SK-MEL-5 (cell line): ENCODE results near the gene CPXM1. TPM values are rescaled to one million over a fixed set of nuclear protein-coding genes. Genes with fewer than 3 reads are reported as not detected.
"Not testable (repeated sequence)": the region's sequence is repeated elsewhere in the genome, so short reads cannot be mapped to it uniquely, and the experiment has no call there.

Experiments
- DNase-seq: peaks from one replicate; pipeline ENCODE4 v3.0.0-alpha.2; 2016; ENCODE audit warnings: low read depth, low spot score
- in situ Hi-C: cut with HindIII; loops from 2 replicates; pipeline ENCODE4 v1.10.0; 2016; ENCODE audit warnings: low sequenced_read_pairs, high pct_unique_total_duplicates, low pct_unique_long_range_greater_than_20kb
- polyA plus RNA-seq, 2 experiments: library from polyadenylated mRNA; depleted of rRNA; stranded (reverse); fragments of >200 nt; gene quantifications; 2 replicates each; pipeline ENCODE4 v1.2.3, GENCODE V29; 2015
- total RNA-seq: library from RNA; depleted of rRNA; stranded (reverse); fragments of >200 nt; shearing (Covaris generic); gene quantifications from 2 replicates; pipeline ENCODE4 v1.2.3, GENCODE V29; 2014; rRNA removed

The CPXM1 gene
- total RNA-seq = 0.48 and 0.98 TPM in 2 replicates
- 0.95 and 1.8 TPM in 2 replicates for polyA plus RNA-seq (2015; cell fraction: cytosol; rRNA removed)
- 1.4 TPM in 2 replicates for polyA plus RNA-seq (2015; cell fraction: nucleus; rRNA removed)

DNA sequence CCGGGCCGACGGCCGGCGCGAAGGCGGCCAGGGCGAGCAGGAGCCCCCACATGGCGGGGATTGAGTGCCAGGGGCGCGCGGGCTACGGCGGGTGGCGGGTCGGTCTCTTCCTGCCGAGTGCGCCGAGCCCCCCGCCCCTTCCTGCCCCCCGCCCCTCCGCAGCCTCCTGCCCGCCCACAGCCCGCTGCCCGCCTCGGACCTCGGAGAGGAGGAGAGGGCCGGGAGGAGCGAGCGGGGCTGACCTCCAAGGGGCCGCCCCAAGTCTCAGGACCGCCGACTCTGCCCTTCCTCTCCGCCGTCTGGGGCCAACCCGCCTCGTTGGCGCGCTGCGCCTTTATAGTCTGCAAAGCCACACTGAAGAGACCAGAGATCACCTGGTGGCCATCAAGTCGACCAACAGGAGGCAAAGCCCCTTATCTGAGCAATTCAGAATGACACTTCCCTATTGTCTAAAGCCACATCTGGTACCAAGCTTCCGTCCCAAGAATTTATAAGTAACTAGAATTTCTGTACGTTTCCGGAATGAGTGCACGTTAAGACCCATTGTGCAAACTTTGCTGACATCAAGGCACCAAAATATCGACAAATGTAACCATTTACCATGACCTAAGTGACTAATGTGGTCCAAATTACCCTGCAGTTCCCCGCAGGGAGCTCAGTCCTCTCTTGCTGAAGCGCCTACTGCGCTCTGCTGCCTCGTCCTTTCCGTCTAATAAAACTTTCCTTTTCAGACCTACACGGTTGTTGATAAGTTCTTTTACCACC lies at the start of gene CPXM1:
Gene CPXM1, minus strand, starts transcription at position 107 of the 765 bp plus-strand sequence. Its CDS starts 55 bp downstream, at position 52.
- in situ Hi-C loops = no loop called here

DNA sequence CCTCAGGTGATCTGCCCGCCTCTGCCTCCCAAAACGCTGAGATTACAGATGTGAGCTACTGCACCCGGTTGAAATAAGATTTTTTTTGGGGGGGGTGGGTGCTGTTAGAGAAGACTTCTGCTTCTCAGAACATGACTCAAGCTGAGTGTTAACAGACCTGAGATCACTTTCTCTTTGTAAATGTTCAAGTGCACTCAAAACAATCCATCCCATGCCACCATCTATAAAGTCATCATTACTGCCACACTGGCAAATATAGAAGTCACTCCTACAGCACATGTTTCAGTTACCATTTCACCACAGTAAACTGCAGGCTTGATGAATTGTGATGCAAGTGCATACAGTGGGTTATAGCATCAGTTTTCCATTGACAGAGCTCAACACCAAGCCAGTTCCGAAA lies 49.1 kb upstream of the CPXM1 start:
- no peak for DNase-seq
- in situ Hi-C loops = no loop called here

More for the DNA sequence above, at the start of gene CPXM1:
- DNase-seq = no peak

DNA sequence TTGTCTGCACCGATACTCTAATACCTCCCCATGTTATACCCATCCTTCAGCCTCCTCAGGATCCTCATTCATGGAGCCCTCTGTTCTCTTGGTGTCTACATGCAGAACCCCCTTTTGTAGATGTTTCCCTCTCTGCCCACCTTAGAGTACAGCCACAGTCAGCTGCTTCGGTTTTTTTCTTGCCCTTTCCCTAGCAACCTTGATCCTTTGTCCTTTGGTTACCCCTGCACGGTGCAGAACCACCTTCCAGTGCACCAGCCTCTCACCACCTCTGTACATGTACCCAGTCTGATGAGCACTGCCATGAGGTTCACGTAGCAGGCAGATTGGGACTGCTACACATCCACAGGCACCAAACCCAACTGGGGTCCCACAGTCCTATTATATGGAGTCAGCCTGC lies 47.4 kb upstream of the CPXM1 start:
- in situ Hi-C loops = no loop called here

DNA sequence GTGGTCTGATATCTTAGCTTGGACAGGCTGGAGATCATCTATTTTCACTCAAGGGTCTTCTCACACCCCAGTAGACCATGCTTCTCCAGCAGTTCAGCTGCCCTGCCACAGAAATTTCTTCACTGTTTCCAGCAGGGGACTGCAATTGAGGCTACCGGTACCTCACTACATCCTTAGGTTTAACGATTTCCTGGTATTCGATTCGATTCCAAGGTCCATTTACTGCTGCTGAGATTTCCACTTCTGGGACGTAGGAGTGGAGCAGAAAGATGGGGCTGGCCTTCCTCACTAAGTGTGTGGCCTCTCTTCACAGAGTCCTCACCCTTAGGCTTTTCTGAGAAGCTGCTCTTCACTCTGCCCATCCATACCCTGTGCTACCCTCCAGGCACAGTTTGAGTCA lies 46.3 kb upstream of the CPXM1 start:
- in situ Hi-C loops = no loop called here
- DNase-seq = no peak

More for the DNA sequence above, 47.4 kb upstream of the CPXM1 start:
- no peak for DNase-seq

DNA sequence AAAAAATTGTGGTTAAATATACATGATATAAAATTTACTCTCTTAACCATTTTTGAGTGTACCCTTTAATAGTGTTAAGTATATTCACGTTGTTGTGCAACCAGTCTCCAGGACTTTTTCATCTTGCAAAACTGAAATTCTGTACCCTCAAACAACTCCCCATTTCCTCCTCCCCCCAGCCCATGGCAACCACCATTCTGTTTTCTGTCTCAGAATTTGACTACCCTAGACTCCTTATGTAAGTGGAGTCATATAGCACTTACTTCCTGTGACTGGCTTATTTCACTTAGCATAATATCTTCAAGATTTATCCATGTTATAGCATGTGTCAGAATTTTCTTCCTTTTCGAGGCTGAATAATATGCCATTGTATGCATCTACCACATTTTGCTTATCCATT lies 45.2 kb upstream of the CPXM1 start:
- no peak for DNase-seq
- in situ Hi-C loops = no loop called here

DNA sequence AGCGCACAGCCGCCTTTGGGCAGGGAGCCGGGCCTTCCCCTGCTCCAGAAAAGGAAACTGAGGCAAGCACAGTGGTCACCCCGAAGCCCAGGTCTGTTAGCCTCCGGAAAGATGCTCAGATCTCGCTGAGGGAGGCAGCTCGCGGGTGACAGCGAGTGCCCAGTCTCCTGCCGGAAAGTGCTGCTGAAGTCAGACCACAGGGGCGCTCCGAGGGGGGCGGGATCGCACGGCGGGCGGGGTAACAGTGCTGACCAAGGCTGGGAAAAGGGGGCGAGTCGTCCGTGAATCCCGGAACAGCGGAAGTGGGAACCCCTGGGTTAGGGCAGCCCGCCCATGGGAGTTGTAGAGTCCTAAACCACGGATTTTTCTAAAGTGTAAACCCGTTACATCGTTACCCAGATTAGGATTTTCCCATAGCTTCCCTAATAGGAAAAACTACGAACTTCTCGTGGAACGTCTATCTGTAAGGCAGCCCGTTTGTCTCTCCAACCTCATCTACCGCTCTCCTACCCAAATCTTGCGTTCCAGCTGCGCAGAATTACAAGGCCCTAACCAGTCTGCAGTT lies 40.6 kb upstream of the CPXM1 start:
- in situ Hi-C loops = no loop called here
- peak; percentile 44 for DNase-seq

DNA sequence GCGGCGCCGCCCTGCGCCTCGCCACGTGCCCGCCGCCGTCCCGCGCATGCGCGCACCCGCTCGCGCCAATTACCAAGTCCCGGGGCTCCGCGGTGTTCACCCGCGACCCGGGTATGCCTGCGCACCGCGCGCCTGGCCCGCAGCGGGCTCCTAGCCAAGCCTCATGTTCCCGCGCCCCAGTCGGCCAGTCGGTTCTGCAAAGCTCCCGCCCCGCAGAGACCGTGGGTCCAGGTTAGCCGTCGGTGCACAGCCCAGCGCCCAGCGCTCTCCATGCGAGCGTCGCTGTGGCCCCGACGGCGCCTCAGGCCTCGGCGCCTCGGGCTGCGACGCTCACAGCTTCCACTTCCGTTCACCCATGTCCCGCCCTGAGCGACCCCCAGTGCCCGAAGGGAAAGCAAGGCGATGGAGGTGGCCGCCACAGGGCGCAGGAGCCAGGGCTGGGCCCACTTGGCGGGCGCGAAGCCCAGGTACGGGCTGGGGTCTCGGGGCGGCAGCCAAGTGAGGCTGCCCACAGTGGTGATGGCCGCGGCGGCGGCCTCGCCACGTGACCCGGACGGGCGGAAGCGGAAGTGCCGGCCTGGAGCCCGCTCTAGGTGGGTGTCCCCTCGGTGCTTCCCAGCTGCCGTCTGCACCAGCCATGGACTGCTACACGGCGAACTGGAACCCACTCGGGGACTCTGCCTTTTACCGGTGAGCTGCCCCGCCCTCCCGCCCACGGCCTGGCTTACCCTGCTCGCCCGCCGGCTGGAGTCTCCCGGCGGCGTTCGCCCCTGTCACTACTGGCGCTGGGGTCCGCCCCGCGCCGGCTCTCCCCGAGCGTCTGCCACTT lies 39.9 kb upstream of the CPXM1 start, which contains the start of the genes PCED1A and VPS16:
Gene PCED1A, minus strand, starts transcription at position 518 of the 829 bp plus-strand sequence. CDS start 743 bp downstream, outside the sequence.
Gene VPS16, plus strand, starts transcription at position 608 of the 829 bp plus-strand sequence. Its CDS starts 30 bp downstream, at position 638.
- DNase-seq = peak; percentile 87
- in situ Hi-C loops = no loop called here

DNA sequence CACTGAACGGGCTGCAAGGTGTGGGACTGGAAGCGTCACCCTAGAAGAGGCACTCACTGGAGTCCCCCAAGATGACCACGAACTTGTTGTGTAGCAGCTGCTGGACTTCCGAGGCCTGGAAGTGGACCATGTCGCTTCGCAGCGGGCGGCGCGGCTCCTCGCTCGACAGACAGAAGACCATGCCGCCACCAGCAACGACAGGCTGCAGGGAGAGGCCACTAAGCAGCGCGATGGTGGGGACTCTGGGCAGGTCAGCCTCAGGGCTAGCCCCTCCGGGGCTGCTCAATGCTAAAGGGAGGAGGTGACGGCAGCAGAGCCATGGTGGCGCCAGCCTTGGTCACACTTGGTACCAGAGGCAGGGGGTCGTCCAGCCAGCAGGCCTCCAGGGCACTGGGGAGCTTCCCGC lies 39.3 kb upstream of the CPXM1 start:
- in situ Hi-C loops = no loop called here
- no peak for DNase-seq

DNA sequence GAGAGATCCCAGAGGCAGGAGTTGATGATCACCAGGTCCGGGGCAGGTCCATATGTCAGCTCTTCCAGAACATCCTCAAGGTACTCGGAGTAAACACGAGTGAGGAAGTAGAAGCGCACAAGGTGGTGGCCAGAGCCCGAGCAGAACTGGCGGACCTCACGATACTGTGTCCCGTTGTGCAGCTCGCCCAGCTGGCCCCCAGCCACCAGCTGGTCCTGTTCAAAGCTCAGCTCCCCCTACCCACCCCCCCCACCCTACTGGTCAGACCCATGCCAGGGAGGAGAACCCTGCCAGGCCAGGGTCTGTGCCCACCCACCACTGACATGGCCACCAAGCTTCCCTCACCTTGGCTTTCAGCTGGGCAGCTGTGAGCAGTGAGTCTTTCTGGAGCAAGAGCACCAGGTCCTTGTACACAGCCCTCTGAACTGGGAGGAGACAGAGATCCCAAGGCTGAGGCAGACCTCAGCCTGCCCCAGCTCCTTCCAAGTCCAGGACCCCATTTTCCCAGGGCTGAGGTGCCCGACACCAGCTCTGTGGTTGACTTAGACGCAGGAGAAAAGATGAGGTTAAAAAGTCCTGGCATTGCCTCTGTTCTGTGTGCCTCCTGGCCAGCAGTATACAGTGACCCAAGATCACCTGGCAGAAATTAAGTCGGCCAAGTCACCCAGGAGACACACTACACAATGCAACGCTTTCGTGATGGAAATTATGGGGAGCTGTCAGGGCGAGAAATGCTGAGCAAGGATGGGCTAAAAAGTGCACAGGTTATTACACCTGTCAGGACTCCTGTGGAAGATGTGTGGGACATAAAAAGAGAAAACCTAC lies 38.6 kb upstream of the CPXM1 start:
- in situ Hi-C loops = no loop called here
- DNase-seq = no peak

DNA sequence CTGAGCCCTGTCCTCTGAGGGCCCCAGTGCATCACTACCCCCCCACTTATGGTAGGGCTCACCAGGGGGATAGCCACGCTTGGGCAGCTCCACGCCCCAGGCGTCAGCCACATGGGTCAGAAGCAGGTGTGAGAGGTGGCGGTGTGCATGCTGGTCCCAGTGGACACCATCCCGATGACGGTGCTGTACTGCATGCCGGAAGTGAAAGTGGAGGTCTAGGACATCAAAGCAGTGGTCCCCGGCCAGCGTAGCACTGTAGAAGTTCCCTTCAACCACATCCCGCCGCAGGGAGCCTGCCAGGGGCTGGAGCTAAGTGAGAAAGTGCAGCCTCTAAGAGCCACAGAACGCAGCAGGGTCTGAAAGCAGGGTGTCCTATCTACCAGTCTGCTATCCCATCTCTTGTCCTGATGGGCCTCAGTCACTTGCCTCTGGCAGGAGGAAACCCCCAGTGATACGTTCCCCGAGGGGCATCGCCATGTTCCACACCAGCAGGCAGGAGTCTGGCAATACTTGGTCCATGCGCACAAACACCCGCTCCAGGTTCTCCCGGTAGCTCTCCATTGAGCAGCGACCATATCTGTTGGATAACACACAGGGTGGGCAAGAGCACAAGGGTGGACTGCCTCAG lies 37.9 kb upstream of the CPXM1 start:
- DNase-seq = no peak
- in situ Hi-C loops = no loop called here

DNA sequence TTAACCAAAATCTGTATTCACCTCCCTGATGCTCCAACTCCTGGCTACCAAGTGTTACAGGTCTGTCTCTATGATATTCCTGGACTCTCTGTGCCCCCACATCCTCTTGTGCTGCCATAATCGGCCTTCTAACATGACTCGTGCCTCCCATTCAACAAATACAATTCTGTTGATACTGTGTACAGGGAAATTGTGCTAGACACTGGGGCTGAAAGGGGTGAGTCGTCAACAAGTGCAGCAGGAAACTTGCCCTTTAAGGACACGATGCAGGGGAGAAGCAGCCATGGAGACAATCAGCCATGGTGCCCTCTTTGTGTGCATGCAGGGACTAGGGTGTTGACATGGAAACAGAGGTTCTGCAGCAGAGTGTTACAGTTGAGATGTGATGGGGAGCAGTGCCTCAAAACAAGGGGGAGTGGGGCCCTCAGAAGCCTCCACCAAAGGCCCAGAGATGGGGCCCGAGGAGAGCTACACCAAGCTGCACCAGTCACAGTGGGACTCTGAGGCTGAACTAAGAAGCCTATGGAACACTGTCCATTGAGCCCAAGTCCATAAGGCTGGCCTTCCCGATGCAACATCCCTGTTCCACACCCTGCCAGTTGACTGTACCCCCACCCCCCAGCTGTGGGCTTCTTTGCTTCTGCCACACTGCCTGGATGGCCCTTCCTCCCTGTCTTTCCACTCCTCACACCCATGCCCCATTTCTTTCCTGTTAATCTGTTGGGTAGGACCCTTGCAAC lies 37.0 kb upstream of the CPXM1 start:
- in situ Hi-C loops = no loop called here
- no peak for DNase-seq

DNA sequence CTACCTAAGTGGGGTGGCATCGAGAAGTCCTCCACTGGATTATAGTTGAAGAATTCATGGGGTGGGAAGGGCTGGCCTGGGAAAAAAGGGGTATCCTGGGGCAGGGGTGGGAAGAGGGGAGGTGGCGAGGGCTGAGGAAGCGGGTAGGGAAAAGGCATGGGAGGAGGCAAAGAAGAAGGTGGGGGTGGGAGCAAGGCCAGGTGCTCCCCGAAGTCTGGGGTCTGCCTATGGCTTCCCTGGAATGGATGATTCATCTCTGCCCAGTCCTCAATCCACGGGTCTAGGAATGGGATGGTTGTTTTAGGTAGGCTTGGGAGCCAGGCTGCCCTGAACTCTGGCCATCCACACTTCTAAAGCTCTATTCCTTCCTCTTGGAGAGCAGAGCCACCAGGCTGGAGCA lies 35.6 kb upstream of the CPXM1 start:
- in situ Hi-C loops = no loop called here
- DNase-seq = no peak

DNA sequence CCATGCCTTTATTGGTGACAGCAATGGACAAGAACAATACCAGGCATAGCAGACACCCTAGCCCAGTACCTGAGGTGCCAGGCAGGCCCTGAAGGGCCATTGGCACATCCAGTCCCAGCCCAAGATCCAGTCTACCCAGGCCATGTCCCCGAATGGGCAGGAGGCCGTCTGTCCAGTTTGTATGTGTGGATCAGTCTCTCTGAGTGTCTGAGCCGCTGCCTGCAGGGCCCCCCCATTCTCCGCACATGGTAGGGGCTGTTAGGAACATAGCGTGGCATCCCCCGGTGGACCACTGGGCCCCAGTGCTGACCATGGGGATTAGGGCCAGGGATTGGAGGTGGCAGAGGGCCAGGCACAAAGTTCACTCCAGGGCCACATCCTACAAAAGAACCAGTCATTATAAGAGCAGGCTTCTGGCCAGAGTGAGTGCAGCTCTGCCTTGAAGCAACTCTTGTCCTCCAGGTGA lies 34.9 kb upstream of the CPXM1 start:
- in situ Hi-C loops = no loop called here
- DNase-seq = no peak

DNA sequence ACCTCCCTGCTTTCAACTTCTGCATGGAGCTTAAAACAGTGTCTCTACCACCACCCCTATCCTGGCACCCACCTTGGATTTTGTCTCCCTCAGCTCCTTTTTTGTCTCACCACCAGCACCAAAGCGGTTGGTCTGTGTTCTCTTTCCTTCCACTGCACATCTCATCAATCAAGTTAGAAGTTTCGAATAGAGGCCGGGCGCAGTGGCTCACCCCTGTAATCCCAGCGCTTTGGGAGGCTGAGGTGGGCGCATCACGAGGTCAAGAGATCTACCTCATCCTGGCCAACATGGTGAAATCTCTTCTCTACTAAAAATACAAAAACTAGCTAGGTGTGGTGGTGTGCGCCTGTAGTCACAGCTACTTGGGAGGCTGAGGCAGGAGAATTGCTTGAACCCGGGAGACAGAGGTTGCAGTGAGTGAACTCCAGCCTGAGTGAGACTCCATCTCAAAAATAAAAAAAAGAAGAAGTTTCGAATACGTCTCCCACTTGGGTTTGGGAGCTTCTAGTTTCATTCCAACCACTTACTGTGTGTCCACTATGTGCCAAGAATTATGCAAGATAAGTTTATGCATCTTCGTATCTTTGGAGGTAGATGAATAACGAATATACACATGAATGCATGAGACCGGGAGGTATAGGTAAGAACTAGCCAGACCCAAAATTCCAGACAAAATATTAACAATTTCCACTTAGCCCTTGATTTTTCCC lies 34.1 kb upstream of the CPXM1 start:
- DNase-seq = no peak
- in situ Hi-C loops = no loop called here

DNA sequence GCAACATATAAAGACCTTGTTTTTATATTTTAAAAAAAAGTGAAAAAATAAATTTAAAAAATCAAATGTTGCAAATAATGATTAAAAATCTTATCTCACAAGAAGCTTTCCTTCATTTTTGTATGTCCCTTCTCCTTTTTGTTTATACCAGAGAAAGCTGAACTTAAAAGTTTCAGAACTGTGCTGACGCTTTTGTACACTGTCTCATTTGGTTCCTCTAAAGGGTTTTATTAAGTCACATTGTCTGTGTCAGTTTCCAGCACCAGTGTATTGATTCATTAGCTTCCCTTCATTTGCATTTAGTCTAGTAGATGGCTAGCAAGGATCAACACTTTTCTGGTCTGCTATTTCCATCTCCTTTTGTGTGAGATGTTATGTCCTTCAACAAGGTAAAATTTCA lies 33.3 kb upstream of the CPXM1 start:
- in situ Hi-C loops = no loop called here
- no peak for DNase-seq

DNA sequence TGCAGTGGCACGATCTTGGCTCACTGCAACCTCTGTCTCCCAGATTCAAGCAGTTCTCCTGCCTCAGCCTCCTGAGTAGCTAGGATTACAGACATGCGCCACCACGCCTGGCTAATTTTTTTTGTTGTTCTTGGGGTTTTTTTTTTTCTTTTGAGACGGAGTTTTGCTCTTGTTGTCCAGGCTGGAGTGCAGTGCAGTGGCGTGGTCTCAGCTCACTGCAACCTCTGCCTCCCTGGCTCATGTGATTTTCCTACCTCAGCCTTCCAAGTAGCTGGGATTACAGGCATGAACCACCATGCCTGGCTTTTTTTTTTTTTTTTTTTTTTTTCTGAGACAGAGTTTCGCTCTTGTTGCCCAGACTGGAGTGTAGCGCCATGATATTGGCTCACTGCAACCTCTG lies 30.8 kb upstream of the CPXM1 start:
- in situ Hi-C loops, DNase-seq: not testable (repeated sequence)
